Frontal cortex (tissue), 4 donors: ENCODE data around the gene ICE2. TPM values are rescaled to one million over a fixed set of nuclear protein-coding genes. Genes with fewer than 3 reads are reported as not detected.
A peak's percentile ranks its signal among the peaks of the same experiment; 100 is the strongest.

Experiments
- DNase-seq, 2 donors: peaks; one replicate each; pipeline ENCODE4 v3.0.0; 2012; ENCODE audit warnings: low spot score in 2 of 2
- FAIRE-seq: peaks from 2 replicates; lab custom pipeline; 2012; peaks lifted over from hg19 to GRCh38; lab: Jason Lieb, UNC
- total RNA-seq: library from RNA; depleted of rRNA; stranded (reverse); fragments of >200 nt; gene quantifications from one replicate; pipeline ENCODE4 v1.2.3, GENCODE V29; 2014
- donor health status: control.
- donor health status: control.
- donor health status: control.

Gene ICE2
- 38.3 TPM for total RNA-seq

GRCh38 chr15:60478566-60479360 is at the start of gene ICE2:
ICE2 (minus strand) TSS chr15:60479142; CDS start chr15:60477977, 1,165 bp downstream.
- DNase-seq: peak; percentile 76 to 84
- no peak for FAIRE-seq

DNA sequence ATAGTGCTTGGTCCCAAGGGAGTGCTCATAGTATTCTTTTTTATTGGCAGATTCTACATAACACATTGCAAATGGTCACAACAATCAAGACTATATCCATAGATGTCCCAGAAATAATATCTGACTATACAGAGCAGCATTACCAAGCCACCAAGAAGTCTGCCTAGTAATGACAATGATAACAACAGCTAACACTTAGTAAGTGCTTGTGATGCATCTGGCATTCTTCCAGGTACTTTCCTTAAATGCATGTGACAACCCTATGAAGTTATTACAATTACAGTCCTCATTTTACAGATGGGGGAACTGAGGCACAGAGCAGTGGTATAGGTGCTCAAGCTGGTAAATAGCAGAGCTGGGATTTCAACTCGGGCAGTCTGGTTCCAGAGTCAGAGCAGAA is 49.6 kb upstream of the ICE2 start:
- no peak for FAIRE-seq
- no peak for DNase-seq

- no peak for FAIRE-seq
These were observed 48.5 kb upstream of the ICE2 start for GRCh38 chr15:60527456-60527855.

DNA sequence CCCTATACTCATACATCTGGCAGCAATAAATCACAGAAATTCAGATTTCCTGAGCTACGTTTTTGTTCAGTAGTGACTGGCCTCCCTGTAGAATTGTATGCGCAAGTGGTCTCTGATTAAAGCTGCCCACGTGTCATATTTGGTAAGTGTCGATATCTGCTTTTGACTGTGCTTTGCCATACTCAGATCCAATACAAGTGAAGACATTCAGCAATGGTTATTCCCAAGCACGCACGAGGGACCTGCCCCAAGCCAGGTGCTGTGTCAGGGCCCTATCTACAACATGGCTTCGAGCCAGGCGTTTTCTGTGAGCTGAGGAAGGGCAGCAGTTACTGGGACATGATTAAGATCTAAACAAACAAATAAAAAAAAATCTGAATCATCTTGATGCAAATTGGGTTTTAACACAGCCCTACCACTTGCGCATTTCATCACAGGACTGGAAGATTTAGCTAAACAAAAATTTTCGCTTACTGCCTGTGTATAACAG is 47.2 kb upstream of the ICE2 start:
- no peak for DNase-seq
- no peak for FAIRE-seq

More at GRCh38 chr15:60527456-60527855, 48.5 kb upstream of the ICE2 start:
- no peak for DNase-seq

DNA sequence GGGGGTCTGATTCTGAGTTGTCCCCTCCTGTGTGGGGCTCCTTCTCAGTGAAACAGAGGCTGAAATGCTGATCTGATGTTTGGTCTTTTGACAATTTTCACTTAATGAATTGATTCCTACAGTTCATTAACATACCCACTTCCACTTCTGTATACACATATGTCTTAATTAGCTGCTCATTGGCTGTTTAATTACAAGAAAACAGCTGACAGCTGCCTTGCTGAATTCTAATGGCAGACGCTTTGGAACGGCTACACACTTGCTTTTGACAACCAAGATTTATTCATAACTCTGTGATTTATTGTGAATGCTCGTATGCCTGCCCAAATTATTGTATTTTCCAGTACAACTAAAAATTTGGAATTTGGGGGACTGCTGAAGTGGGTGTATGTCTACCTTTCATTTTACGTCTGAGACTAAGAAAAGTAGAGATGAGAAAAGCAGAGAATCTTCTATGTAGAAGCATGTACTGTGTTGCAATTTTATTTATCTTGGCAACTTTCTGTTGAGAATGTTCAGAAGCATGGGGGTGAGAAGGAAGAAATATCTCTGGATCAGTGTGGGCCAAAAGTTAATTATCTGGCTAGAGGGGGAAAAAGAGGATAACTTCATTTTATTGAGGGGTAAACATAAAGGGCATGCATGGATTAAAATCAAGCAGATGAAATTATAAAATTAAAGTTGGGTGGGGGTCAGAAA is 46.5 kb upstream of the ICE2 start:
- DNase-seq (no peak), FAIRE-seq (no peak)

GRCh38 chr15:60523056-60523455 is 44.1 kb upstream of the ICE2 start:
- FAIRE-seq: no peak
- DNase-seq: no peak

- no peak for DNase-seq
- no peak for FAIRE-seq
These were observed 42.0 kb upstream of the ICE2 start for GRCh38 chr15:60520825-60521368.

GRCh38 chr15:60520013-60520824 is 41.3 kb upstream of the ICE2 start:
- DNase-seq: no peak
- FAIRE-seq: no peak

DNA sequence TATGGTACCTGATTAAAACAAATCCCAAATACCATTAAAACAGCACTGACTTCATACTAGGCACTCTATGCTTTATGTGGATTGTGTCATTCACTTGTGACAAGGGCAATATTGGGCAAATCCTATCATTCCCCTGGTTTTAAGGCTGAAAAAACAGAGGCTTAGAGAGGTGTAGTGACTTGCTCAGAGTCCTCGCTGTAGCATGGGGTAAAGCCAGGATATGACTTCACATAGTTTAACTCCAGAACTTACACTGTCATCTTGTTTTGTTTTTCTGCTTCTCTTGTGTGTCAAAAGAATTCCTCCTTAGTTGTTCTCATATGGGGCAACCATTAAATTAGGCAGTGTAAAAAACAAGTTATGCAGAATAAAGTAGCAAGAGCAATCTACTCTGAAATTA is 40.3 kb upstream of the ICE2 start:
- FAIRE-seq (no peak), DNase-seq (no peak)

- FAIRE-seq: no peak
These were observed 39.6 kb upstream of the ICE2 start for GRCh38 chr15:60518511-60518910.

DNA sequence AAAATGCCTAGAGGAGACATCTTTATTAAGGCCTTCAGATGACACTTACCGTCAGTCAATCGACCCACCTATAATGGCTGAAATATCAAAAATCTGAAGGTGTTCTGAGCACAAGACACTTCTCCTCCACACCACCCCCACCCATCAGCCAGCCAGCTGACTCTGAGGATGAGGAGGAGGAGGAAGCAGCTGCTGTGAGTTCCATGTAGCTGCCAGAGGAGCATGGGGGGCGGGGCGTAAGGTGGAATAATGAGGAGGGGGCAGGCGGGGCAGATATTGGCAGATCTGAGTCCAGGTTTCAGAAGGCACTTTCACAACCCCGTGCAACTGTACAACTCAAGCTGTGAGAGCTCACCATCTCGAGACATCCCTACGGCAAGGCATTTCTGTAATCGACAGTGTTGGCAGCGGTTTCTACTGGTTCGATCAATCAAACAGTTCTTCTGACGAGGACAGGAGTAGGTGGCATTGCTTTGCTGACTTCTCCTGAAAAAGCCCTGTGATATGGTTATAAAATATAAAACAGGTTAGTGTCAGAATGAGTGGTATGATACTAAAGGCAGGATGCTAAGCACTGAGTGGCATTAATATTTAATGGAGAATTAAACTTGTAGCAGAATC is 35.4 kb upstream of the ICE2 start:
- DNase-seq (no peak), FAIRE-seq (no peak)

More at GRCh38 chr15:60518511-60518910, 39.6 kb upstream of the ICE2 start:
- DNase-seq: no peak

GRCh38 chr15:60513676-60514075 is 34.7 kb upstream of the ICE2 start:
- no peak for FAIRE-seq
- no peak for DNase-seq

DNA sequence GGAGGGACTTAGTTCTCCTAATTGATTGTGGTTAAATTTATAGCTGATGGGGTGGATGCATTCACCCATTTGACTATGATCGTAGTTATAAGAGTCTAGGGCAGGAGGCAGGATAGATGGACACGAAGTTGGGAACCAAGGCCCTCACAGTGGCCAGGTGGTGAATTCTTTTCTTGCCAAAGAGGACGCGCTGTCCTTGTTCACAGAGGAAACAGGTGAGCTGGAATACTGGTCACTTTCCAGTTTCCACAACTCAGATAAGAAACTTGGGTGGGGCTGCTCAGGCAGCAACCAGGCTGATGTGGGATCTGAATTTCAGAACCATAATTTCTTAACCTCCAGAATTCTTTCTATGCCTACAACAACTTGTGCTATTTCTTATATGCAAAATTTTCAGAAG is 34.0 kb upstream of the ICE2 start:
- FAIRE-seq: no peak
- no peak for DNase-seq

DNA sequence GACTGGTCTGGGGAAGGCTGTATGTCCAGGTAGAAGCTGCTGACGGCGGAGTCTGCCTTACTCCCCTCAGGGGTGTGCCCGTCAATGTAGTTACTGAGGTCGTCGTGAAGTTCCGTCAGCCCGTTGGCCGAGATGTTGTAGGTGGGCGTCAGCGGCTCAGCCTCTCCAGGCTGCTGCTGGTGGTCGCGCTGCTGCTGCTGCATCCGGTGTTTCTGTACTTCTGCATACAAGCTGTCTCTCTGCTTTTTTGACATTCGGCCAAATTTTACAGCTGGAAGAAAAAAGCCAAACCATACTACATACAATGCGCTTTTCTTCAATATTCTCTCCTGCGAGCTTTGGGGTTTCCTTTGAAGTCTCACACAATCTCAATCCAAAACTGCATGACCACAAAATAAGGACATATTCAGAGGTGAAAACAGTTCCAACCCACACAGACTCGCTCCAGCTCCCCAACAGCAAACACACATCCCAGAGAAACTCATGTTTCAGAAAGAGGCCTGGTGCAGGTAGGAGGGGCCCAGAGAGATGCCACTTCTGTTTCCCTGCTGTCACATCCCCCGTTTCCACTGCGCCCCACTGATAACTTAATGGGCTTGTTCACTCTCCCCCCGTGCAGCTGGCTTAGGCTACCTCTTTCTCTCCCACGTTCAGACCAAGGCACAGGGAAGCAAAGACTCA is 32.5 kb upstream of the ICE2 start:
- DNase-seq (no peak), FAIRE-seq (no peak)

DNA sequence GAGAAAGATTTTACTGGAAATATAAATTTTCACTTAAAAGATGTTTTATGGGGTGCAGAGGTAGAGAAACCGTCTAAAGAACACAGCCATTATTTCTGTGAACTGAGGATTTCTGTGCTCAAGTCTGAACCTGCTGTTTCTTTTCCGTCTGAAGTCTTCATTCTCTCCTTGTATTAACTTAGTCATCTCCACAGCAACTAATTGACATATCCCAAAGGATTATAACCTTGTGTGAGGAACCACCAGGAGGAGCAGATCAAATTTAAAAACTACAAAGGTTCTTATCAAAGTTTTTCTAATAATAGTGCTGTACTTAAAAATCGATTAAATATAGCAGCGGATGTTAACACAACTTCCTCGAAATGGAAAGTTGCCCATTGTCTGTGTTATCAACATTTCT is 31.1 kb upstream of the ICE2 start:
- no peak for FAIRE-seq

DNA sequence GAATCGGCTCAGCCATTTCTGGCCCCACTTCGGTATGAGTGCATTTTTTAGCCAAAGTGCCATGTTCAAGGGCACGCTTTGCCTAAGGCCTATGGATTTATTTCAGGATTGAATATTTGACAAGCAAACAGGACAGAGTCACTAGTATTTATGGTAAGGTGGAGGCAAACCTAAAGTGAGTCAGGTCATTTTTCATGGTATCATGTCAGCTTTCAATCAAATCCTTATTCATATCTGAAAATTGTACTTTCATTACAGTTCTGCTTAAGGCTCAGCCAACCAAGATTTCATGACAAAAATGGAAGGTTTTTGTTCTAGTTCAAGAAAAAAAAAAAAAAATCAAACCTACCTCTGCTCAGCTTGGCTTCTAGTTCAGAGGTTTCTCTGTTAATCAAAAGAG is 30.5 kb upstream of the ICE2 start:
- DNase-seq (no peak), FAIRE-seq (no peak)

More for the DNA sequence above, 31.1 kb upstream of the ICE2 start:
- DNase-seq: no peak

GRCh38 chr15:60508442-60508841 is 29.5 kb upstream of the ICE2 start:
- DNase-seq: no peak
- FAIRE-seq: no peak

DNA sequence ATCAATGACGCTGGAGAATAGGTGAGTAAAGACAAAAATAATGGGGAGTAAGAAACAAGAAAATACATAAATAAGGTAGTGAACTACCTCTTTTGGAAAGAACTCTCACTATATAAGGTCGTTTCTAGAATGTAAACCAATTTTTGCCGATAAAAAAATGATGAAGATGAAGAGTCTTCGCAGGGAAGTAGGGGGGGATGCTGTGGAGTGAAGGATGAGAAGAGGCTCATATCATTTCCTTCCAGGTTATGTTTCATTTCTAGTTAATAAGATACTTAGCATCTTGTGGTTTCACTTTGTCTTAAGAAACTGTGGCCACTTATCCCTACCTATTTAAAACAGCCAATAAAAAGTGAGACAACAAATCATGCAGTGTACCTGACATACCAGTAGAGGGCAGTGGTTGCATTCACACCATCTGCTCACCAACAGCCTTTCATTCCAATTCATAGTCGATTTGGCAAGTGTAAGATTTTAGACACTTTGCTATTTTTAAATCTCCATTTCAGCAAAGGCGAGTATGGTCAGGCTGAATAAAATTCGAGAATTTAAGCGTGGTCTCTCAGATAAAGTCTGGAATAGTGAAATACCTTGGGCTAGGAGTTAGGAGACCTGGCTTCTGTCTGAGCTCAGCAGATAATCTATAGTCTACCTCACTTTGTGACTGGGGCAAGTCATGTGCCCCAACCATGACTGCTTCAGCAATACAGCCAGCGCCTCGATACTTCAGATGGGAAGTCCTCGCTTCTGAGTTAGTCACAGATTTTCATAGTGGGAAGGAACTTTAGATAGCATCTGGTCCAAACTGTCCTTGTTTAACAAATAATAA is 28.9 kb upstream of the ICE2 start:
- FAIRE-seq (peak; percentile 83), DNase-seq (peak in 1 of 2 donors; percentile 52)
